ENCODE data around the gene GUCA1A. TPM values are rescaled to one million over a fixed set of nuclear protein-coding genes. Genes with fewer than 3 reads are reported as not detected.
A peak's percentile ranks its signal among the peaks of the same experiment; 100 is the strongest.

Gene GUCA1A
- total RNA-seq, 1 experiment from 2014 or later: not detected

DNA sequence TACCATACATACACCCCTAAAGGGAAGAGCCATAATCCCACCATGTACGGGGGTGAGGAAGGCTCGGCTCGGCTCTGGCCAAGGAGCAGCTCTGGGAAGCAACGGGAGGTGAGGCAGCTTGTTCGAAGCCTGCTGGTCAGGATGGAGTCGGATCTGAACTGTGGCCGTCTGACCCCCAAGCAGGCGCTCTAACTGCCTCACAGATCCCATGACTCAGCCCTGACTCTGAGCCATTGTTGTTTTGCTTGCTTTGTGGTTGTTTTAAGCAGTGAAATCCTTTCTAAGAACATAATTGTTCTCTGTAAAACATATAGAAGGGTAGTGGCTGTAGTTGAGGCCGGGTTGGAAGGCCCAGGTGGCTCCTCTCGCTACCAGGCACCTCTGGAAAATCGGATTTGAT lies 41.6 kb upstream of the GUCA1A start:
- DNase-seq (ENCODE audit: low read depth, low spot score): no peak
- no peak overlapping the region for H2AFZ ChIP-seq (ENCODE audit: low read depth, low read length, poor library complexity, severe bottlenecking)
- H3K9me2 ChIP-seq (ENCODE audit: insufficient read depth): no peaks in the 10 kb centered on the region
- H3K9me3 ChIP-seq (ENCODE audit: control insufficient read depth in 1 of 2, insufficient read depth in 1 of 2, low read depth in 1 of 2, low read length in 2 of 2): no peaks in the 10 kb centered on the region
- peaks cover 17 to 46% of the 10 kb centered on the region in 2 experiments for H3K4me1 ChIP-seq (ENCODE audit: control insufficient read depth in 1 of 2, insufficient read depth in 2 of 2, low read length in 2 of 2)
- ChIA-PET RAD21 (ENCODE audit: low non-redundant PET in 1 of 2, low total read pairs in 2 of 2, uncharacterized antibody in 2 of 2, unreplicated experiment in 2 of 2) (no interaction called here), CTCF (no interaction called here), POLR2A (no interaction called here)
- peak overlapping the region; percentile 47 for H3K9ac ChIP-seq (ENCODE audit: low read length)
- H3K27ac ChIP-seq (ENCODE audit: low read depth, low read length): peak overlapping the region; percentile 7; the same call in 1 of the 2 replicates
- no peak overlapping the region for H3K4me3 ChIP-seq (replicated peaks in 1 of 2; ENCODE audit: low read depth in 1 of 2, low read length in 2 of 2)
- intact Hi-C loops (cut with micrococcal nuclease): no loop called here
- ATAC-seq: peak; percentile 46
- H4K20me1 ChIP-seq (ENCODE audit: insufficient read depth): no peaks in the 10 kb centered on the region
- BruUV-seq (replicated peaks): no TSS peak
- H3K36me3 ChIP-seq (ENCODE audit: control insufficient read depth in 1 of 2, insufficient read depth in 2 of 2, low read length in 2 of 2): peaks cover 12 to 30% of the 10 kb centered on the region in 2 experiments; a peak in 2 of 4 replicates
- H3K79me2 ChIP-seq (ENCODE audit: insufficient read depth, low read length): peaks cover 41% of the 10 kb centered on the region
- TF ChIP-seq EZH2phosphoT487 (IDR thresholded peaks at IDR 0.05; ENCODE audit: borderline replicate concordance): no peak
- peak; percentile 36; the same call in 1 of the 2 replicates for TF ChIP-seq FOSL1 (IDR thresholded peaks at IDR 0.05; ENCODE audit: low read depth)
- no peaks in the 10 kb centered on the region for H3K27me3 ChIP-seq (ENCODE audit: insufficient read depth, low read length)
- peak overlapping the region; percentile 58 for H3K4me2 ChIP-seq (ENCODE audit: low read length)

- DNase-seq (ENCODE audit: low read depth, low spot score): no peak
- no TSS peak for BruUV-seq (replicated peaks)
- intact Hi-C loops (cut with micrococcal nuclease): no loop called here
- H4K20me1 ChIP-seq (ENCODE audit: insufficient read depth): no peaks in the 10 kb centered on the region
- H3K27ac ChIP-seq (ENCODE audit: low read depth, low read length): no peak overlapping the region
- H3K27me3 ChIP-seq (ENCODE audit: insufficient read depth, low read length): no peaks in the 10 kb centered on the region
- H3K79me2 ChIP-seq (ENCODE audit: insufficient read depth, low read length): peaks cover 51% of the 10 kb centered on the region
- H2AFZ ChIP-seq (ENCODE audit: low read depth, low read length, poor library complexity, severe bottlenecking): no peak overlapping the region
- RAD21 ChIA-PET (ENCODE audit: low non-redundant PET in 1 of 2, low total read pairs in 2 of 2, uncharacterized antibody in 2 of 2, unreplicated experiment in 2 of 2): no interaction called here
- H3K9me2 ChIP-seq (ENCODE audit: insufficient read depth): no peaks in the 10 kb centered on the region
- no peak overlapping the region; the same call in 1 of the 2 replicates for H3K9ac ChIP-seq (ENCODE audit: low read length)
- POLR2A ChIA-PET: no interaction called here
- peaks cover 36 to 69% of the 10 kb centered on the region in 2 experiments for H3K4me1 ChIP-seq (ENCODE audit: control insufficient read depth in 1 of 2, insufficient read depth in 2 of 2, low read length in 2 of 2)
- H3K4me2 ChIP-seq (ENCODE audit: low read length): peak overlapping the region; percentile 20; the same call in 1 of the 2 replicates
- CTCF ChIA-PET: no interaction called here
- H3K4me3 ChIP-seq (replicated peaks in 1 of 2; ENCODE audit: low read depth in 1 of 2, low read length in 2 of 2): no peak overlapping the region
- peaks cover 0 to 12% of the 10 kb centered on the region in 2 experiments; a peak in 1 of 4 replicates for H3K36me3 ChIP-seq (ENCODE audit: control insufficient read depth in 1 of 2, insufficient read depth in 2 of 2, low read length in 2 of 2)
- H3K9me3 ChIP-seq (ENCODE audit: control insufficient read depth in 1 of 2, insufficient read depth in 1 of 2, low read depth in 1 of 2, low read length in 2 of 2): no peaks in the 10 kb centered on the region
- no peak for ATAC-seq
- no peak for TF ChIP-seq CEBPB (IDR thresholded peaks at IDR 0.05; ENCODE audit: low read depth)
- TF ChIP-seq POLR2A (IDR thresholded peaks at IDR 0.05; ENCODE audit: borderline replicate concordance, extremely low read depth, insufficient read depth, insufficient read length): no peak
- TF ChIP-seq EGR1 (IDR thresholded peaks at IDR 0.05; ENCODE audit: low read depth): no peak
- TF ChIP-seq, protein P1, sequence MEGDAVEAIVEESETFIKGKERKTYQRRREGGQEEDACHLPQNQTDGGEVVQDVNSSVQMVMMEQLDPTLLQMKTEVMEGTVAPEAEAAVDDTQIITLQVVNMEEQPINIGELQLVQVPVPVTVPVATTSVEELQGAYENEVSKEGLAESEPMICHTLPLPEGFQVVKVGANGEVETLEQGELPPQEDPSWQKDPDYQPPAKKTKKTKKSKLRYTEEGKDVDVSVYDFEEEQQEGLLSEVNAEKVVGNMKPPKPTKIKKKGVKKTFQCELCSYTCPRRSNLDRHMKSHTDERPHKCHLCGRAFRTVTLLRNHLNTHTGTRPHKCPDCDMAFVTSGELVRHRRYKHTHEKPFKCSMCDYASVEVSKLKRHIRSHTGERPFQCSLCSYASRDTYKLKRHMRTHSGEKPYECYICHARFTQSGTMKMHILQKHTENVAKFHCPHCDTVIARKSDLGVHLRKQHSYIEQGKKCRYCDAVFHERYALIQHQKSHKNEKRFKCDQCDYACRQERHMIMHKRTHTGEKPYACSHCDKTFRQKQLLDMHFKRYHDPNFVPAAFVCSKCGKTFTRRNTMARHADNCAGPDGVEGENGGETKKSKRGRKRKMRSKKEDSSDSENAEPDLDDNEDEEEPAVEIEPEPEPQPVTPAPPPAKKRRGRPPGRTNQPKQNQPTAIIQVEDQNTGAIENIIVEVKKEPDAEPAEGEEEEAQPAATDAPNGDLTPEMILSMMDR (IDR thresholded peaks at IDR 0.05 in 2 of 3, conservative IDR thresholded peaks at IDR 0.05 in 1 of 3; ENCODE audit: borderline replicate concordance in 1 of 3, insufficient read depth in 1 of 3, low read depth in 2 of 3, low read length in 2 of 3): no peak
- no peak for TF ChIP-seq EZH2 (IDR thresholded peaks at IDR 0.05)
- TF ChIP-seq ATF3 (IDR thresholded peaks at IDR 0.05): no peak
- TF ChIP-seq TCF7L2 (IDR thresholded peaks at IDR 0.05; ENCODE audit: borderline replicate concordance, extremely low read depth, insufficient read depth, insufficient read length): no peak
- no peak for TF ChIP-seq FOSL1 (IDR thresholded peaks at IDR 0.05; ENCODE audit: low read depth)
- no peak for TF ChIP-seq SP1 (IDR thresholded peaks at IDR 0.05; ENCODE audit: low read depth)
- TF ChIP-seq RAD21 (IDR thresholded peaks at IDR 0.05; ENCODE audit: low read depth): no peak
- TF ChIP-seq YY1 (IDR thresholded peaks at IDR 0.05; ENCODE audit: extremely low read depth, insufficient replicate concordance, low read depth, low read length): no peak
- no peak for TF ChIP-seq EZH2phosphoT487 (IDR thresholded peaks at IDR 0.05; ENCODE audit: borderline replicate concordance)
- TF ChIP-seq, protein P2, sequence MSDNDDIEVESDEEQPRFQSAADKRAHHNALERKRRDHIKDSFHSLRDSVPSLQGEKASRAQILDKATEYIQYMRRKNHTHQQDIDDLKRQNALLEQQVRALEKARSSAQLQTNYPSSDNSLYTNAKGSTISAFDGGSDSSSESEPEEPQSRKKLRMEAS (IDR thresholded peaks at IDR 0.05): no peak
- TF ChIP-seq ZFX (IDR thresholded peaks at IDR 0.05): no peak
- TF ChIP-seq SRF (IDR thresholded peaks at IDR 0.05; ENCODE audit: low read depth): no peak
- TF ChIP-seq REST (IDR thresholded peaks at IDR 0.05; ENCODE audit: low read depth): no peak
Measured at GRCh38 chr6:42133926-42134325, 39.2 kb upstream of the GUCA1A start.
